ENCODE data around the gene CAPZA1.
A peak's percentile ranks its signal among the peaks of the same experiment; 100 is the strongest.
"Not testable (repeated sequence)": the region's sequence is repeated elsewhere in the genome, so short reads cannot be mapped to it uniquely, and the experiment has no call there.

The CAPZA1 gene

GRCh38 chr1:112629256-112629655 lies 9.6 kb downstream of the CAPZA1 start:
- no peak for DNase-seq (ENCODE audit: low spot score)

GRCh38 chr1:112633628-112634027 lies 14.0 kb downstream of the CAPZA1 start:
- no peak for DNase-seq (ENCODE audit: low spot score)
- TF ChIP-seq CTCF (IDR thresholded peaks at IDR 0.05; ENCODE audit: extremely low read depth, missing control alignments), result no peak

More at GRCh38 chr1:112629256-112629655, 9.6 kb downstream of the CAPZA1 start:
- no peak for TF ChIP-seq CTCF (IDR thresholded peaks at IDR 0.05; ENCODE audit: extremely low read depth, missing control alignments)

- no peak for TF ChIP-seq CTCF (IDR thresholded peaks at IDR 0.05; ENCODE audit: extremely low read depth, missing control alignments)
- DNase-seq (ENCODE audit: low spot score), result no peak
These were observed 14.7 kb downstream of the CAPZA1 start for GRCh38 chr1:112634367-112634766.

GRCh38 chr1:112636056-112636455 lies 16.4 kb downstream of the CAPZA1 start:
- no peak for TF ChIP-seq CTCF (IDR thresholded peaks at IDR 0.05; ENCODE audit: extremely low read depth, missing control alignments)
- DNase-seq (ENCODE audit: low spot score), result no peak

GRCh38 chr1:112636597-112637253 lies 17.1 kb downstream of the CAPZA1 start:
- peak; percentile 69 for DNase-seq (ENCODE audit: low spot score)
- TF ChIP-seq CTCF (IDR thresholded peaks at IDR 0.05; ENCODE audit: extremely low read depth, missing control alignments), result no peak

- TF ChIP-seq CTCF (IDR thresholded peaks at IDR 0.05; ENCODE audit: extremely low read depth, missing control alignments), result no peak
- no peak for DNase-seq (ENCODE audit: low spot score)
These were observed 17.9 kb downstream of the CAPZA1 start for GRCh38 chr1:112637254-112638109.

- no peak for TF ChIP-seq CTCF (IDR thresholded peaks at IDR 0.05; ENCODE audit: extremely low read depth, missing control alignments)
- DNase-seq (ENCODE audit: low spot score), result no peak
These were observed 18.4 kb downstream of the CAPZA1 start for GRCh38 chr1:112638110-112638428.

GRCh38 chr1:112640437-112640836 lies 20.8 kb downstream of the CAPZA1 start:
- DNase-seq (ENCODE audit: low spot score), result not testable (repeated sequence)

All from GM20000 (cell line).